ENCODE results near the gene ATE1.

The ATE1 gene

GRCh38 chr10:121792198-121792597 lies 135.6 kb downstream of the ATE1 start:
- TF ChIP-seq, protein P1, sequence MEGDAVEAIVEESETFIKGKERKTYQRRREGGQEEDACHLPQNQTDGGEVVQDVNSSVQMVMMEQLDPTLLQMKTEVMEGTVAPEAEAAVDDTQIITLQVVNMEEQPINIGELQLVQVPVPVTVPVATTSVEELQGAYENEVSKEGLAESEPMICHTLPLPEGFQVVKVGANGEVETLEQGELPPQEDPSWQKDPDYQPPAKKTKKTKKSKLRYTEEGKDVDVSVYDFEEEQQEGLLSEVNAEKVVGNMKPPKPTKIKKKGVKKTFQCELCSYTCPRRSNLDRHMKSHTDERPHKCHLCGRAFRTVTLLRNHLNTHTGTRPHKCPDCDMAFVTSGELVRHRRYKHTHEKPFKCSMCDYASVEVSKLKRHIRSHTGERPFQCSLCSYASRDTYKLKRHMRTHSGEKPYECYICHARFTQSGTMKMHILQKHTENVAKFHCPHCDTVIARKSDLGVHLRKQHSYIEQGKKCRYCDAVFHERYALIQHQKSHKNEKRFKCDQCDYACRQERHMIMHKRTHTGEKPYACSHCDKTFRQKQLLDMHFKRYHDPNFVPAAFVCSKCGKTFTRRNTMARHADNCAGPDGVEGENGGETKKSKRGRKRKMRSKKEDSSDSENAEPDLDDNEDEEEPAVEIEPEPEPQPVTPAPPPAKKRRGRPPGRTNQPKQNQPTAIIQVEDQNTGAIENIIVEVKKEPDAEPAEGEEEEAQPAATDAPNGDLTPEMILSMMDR (IDR thresholded peaks at IDR 0.05; ENCODE audit: low read depth, low read length) = no peak
- in situ Hi-C loops (cut with HindIII; ENCODE audit: low sequenced_read_pairs) = no loop called here

DNA sequence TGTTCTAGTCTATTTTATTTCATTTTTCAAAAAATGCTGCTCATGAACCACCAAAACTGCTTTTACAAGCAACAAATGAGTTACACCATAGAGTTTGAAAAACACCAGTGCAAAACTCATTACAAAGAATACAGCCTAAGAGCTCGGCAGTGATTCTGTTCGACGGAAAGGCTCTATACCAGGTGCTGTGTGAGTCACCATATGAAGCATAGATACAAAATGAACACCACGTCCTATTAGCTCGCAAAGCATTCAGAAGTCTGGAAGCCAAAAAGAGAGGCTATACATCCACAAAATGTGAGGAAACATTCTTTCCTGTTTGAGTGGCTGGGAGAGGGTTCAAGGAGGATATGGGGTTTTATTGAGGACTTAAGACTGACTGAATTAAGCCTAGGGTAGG lies 136.1 kb downstream of the ATE1 start:
- TF ChIP-seq, protein P1 (IDR thresholded peaks at IDR 0.05; ENCODE audit: low read depth, low read length) = no peak

More at GRCh38 chr10:121792198-121792597, 135.6 kb downstream of the ATE1 start:
- peak; percentile 57 for DNase-seq (ENCODE audit: low read depth, low spot score)
- no peak overlapping the region for H3K4me3 ChIP-seq (ENCODE audit: low read depth, low read length)

DNA sequence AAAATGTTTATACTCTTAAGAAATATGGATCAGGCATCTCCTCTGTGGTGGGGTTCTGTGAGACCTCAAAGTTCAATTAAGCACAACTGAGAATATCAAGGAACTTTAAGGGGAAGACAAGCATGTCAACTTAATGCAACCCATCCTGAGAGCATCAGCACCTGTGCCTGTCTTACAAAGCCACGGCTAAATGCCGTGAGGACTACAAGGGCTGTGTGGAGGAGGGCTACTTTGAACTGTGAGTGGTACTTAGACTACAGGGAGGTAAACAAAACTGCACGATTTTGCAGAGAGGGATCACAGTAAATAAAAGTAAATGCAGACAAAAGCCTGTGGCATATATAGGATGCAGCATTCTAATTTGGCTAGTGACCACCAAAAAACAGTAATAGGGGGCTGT lies 139.1 kb downstream of the ATE1 start:
- in situ Hi-C loops (cut with HindIII; ENCODE audit: low sequenced_read_pairs) = no loop called here
- H3K4me3 ChIP-seq (ENCODE audit: low read depth, low read length) = no peak overlapping the region
- DNase-seq (ENCODE audit: low read depth, low spot score) = no peak
- TF ChIP-seq, protein P1 (IDR thresholded peaks at IDR 0.05; ENCODE audit: low read depth, low read length) = no peak

More for the DNA sequence above, 136.1 kb downstream of the ATE1 start:
- peak; percentile 61 for DNase-seq (ENCODE audit: low read depth, low spot score)
- no peak overlapping the region for H3K4me3 ChIP-seq (ENCODE audit: low read depth, low read length)
- in situ Hi-C loops (cut with HindIII; ENCODE audit: low sequenced_read_pairs) = no loop called here

DNA sequence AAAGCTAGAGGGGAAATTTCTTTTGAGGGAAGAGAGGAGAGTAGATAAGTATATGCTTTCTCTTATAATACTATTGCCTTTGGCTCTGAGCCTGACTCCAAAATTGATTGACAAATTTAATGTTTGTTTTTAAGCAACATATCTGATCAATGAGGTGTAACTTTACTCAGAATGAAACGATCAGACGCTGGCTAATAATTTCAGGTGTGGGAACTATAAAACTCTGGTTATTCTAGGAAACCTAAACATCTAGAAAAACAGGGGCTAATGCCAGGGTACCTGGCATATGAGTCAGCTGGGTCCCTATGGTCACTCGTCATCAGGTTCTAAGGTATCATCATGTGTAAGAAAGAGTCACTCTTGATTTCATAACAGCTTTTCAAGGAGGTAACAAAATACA lies 139.7 kb downstream of the ATE1 start:
- no peak for DNase-seq (ENCODE audit: low read depth, low spot score)
- in situ Hi-C loops (cut with HindIII; ENCODE audit: low sequenced_read_pairs) = no loop called here

DNA sequence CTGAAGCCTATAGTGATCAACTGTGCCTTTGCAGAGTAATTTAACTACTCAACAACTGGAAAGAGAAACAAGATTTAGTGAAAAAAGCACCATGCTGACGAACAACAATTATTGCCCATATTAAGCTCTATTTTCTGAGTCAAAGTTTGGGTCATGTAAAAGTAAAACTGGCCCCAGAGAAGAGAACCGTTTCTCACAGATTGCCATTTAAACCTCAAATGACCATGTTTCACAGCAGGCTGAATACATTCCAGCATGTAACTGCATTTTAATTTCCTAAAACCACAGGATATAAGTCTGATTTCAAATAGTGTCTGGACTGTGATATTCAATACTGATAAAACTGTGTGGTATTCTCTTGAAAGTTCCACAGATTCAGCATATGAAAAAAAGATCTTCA lies 140.7 kb downstream of the ATE1 start:
- in situ Hi-C loops (cut with HindIII; ENCODE audit: low sequenced_read_pairs) = no loop called here

More for the DNA sequence above, 139.7 kb downstream of the ATE1 start:
- no peak overlapping the region for H3K4me3 ChIP-seq (ENCODE audit: low read depth, low read length)
- TF ChIP-seq, protein P1 (IDR thresholded peaks at IDR 0.05; ENCODE audit: low read depth, low read length) = no peak

GRCh38 chr10:121783782-121784372 lies 144.0 kb downstream of the ATE1 start:
- in situ Hi-C loops (cut with HindIII; ENCODE audit: low sequenced_read_pairs) = no loop called here
- no peak for DNase-seq (ENCODE audit: low read depth, low spot score)
- TF ChIP-seq, protein P1 (IDR thresholded peaks at IDR 0.05; ENCODE audit: low read depth, low read length) = no peak
- H3K4me3 ChIP-seq (ENCODE audit: low read depth, low read length) = no peak overlapping the region

More for the DNA sequence above, 140.7 kb downstream of the ATE1 start:
- DNase-seq (ENCODE audit: low read depth, low spot score) = peak; percentile 49
- TF ChIP-seq, protein P1 (IDR thresholded peaks at IDR 0.05; ENCODE audit: low read depth, low read length) = no peak
- no peak overlapping the region for H3K4me3 ChIP-seq (ENCODE audit: low read depth, low read length)

Measured in astrocyte of the spinal cord (primary cell).